ENCODE measurements around the gene TTC29.

DNA sequence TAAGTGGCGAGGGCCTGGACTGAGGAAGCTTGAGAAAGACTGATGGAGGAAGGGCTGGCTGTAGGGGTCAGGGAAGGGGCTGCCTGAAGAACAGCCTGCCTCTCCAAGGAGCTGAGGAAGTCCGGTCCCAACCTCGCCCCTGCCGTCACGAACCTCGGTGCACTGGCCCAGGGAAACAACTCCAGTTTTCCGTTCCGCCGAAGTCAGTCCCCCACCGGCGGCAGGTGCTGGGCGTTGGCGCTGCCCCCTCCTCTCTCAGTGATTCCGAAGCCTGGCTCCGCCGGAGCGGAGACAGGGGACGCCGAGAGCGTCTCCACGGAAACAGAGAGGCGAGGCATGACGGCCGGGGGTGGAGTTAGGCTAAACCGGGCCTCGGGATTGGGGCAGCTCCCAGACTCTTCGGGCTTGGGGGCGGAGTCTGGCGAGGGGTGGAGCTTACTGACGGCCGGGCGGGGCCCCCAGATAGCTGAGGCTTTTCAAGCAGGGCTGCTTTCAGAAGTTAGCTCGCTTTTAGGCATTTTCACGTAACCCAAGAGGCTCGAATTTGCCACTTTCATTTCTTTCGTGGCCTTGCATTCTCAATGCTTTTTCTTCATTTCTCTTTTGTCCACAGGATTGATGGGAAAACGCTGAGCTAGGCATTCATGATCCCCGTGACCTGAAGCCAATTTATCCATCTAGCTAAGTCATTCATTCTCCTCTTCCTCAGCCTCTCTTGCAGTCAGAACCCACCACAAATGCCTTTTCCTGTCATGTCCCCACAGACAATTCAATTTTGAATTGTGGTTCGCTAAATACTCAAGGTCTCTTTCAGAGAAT lies at the start of gene TTC29:
- TF ChIP-seq CTCF (IDR thresholded peaks at IDR 0.05) (no peak), POLR2A (IDR thresholded peaks at IDR 0.05) (no peak)
